Measurements from ENCODE around the gene PSMD5.

PSMD5 gene

GRCh38 chr9:120830151-120830550, 12.6 kb downstream of the PSMD5 start:
- H3K9ac ChIP-seq (ENCODE audit: low read depth, low read length, poor library complexity): no peak overlapping the region
- H3K4ac ChIP-seq (ENCODE audit: low read length): no peak overlapping the region
- WGBS, 2 donors (ENCODE audit: extremely low coverage in 2 of 2, insufficient read length in 2 of 2, insufficient replicate concordance in 1 of 2): no CpG with 5 or more reads among the region's 3 CpGs
- H3K23ac ChIP-seq (ENCODE audit: low read depth, low read length, poor library complexity): no peak overlapping the region
- no peak overlapping the region for H2BK15ac ChIP-seq (ENCODE audit: low read length)
- no peak overlapping the region for H3K14ac ChIP-seq (ENCODE audit: low read length)
- no peak overlapping the region for H2BK12ac ChIP-seq (ENCODE audit: low read length)
- no peaks in the 10 kb centered on the region for H3K9me3 ChIP-seq (replicated peaks in 1 of 2; ENCODE audit: control insufficient read depth in 2 of 2, insufficient read depth in 1 of 2, low read depth in 1 of 2, low read length in 2 of 2)
- no peak overlapping the region for H3K27ac ChIP-seq (replicated peaks; ENCODE audit: low read length)
- H3K4me1 ChIP-seq (ENCODE audit: control insufficient read depth in 2 of 2, insufficient read depth in 1 of 2, low read depth in 1 of 2, low read length in 2 of 2): no peaks in the 10 kb centered on the region
- H4K91ac ChIP-seq (ENCODE audit: low read depth, low read length, poor library complexity): no peak overlapping the region
- H3K79me1 ChIP-seq (ENCODE audit: low read depth, low read length): no peaks in the 10 kb centered on the region
- H2BK5ac ChIP-seq (ENCODE audit: low read length): no peak overlapping the region
- H2AK5ac ChIP-seq (ENCODE audit: low read depth, low read length): no peak overlapping the region
- H3K27me3 ChIP-seq (ENCODE audit: control insufficient read depth in 3 of 3, insufficient read depth in 3 of 3, low read depth in 1 of 3, low read length in 3 of 3): peaks cover 0 to 3% (median 0%) of the 10 kb centered on the region in 3 experiments
- no peak overlapping the region for H2BK120ac ChIP-seq (ENCODE audit: low read depth, low read length)
- no peak overlapping the region for H3K18ac ChIP-seq (ENCODE audit: low read length)
- H3K4me2 ChIP-seq (ENCODE audit: insufficient read depth, low read length, poor library complexity, severe bottlenecking): no peak overlapping the region
- H3K36me3 ChIP-seq (replicated peaks in 1 of 2; ENCODE audit: control insufficient read depth in 2 of 2, insufficient read depth in 2 of 2, low read length in 2 of 2): peaks cover 0 to 18% of the 10 kb centered on the region in 2 donors
- no peak for DNase-seq (ENCODE audit: low spot score)
- H4K8ac ChIP-seq (ENCODE audit: low read depth, low read length): no peak overlapping the region
- H2AFZ ChIP-seq (ENCODE audit: low read length): no peak overlapping the region
- H3K4me3 ChIP-seq (ENCODE audit: low read length in 2 of 2): no peak overlapping the region

GRCh38 chr9:120829650-120830049, 13.1 kb downstream of the PSMD5 start:
- no peak overlapping the region for H4K91ac ChIP-seq (ENCODE audit: low read depth, low read length, poor library complexity)
- H2BK5ac ChIP-seq (ENCODE audit: low read length): no peak overlapping the region
- no peak overlapping the region for H3K14ac ChIP-seq (ENCODE audit: low read length)
- H2BK12ac ChIP-seq (ENCODE audit: low read length): no peak overlapping the region
- H3K27ac ChIP-seq (replicated peaks; ENCODE audit: low read length): no peak overlapping the region
- no peak overlapping the region for H3K4me3 ChIP-seq (ENCODE audit: low read length in 2 of 2)
- H2BK15ac ChIP-seq (ENCODE audit: low read length): no peak overlapping the region
- no peak overlapping the region for H3K9ac ChIP-seq (ENCODE audit: low read depth, low read length, poor library complexity)
- H3K4ac ChIP-seq (ENCODE audit: low read length): no peak overlapping the region
- H3K4me2 ChIP-seq (ENCODE audit: insufficient read depth, low read length, poor library complexity, severe bottlenecking): no peak overlapping the region
- WGBS, 2 donors (ENCODE audit: extremely low coverage in 2 of 2, insufficient read length in 2 of 2, insufficient replicate concordance in 1 of 2): no CpG with 5 or more reads among the region's 1 CpG
- no peak overlapping the region for H2AK5ac ChIP-seq (ENCODE audit: low read depth, low read length)
- H3K4me1 ChIP-seq (ENCODE audit: control insufficient read depth in 2 of 2, insufficient read depth in 1 of 2, low read depth in 1 of 2, low read length in 2 of 2): no peaks in the 10 kb centered on the region
- no peaks in the 10 kb centered on the region for H3K79me1 ChIP-seq (ENCODE audit: low read depth, low read length)
- no peak overlapping the region for H3K23ac ChIP-seq (ENCODE audit: low read depth, low read length, poor library complexity)
- no peak for DNase-seq (ENCODE audit: low spot score)
- peaks cover 0 to 3% (median 0%) of the 10 kb centered on the region in 3 experiments for H3K27me3 ChIP-seq (ENCODE audit: control insufficient read depth in 3 of 3, insufficient read depth in 3 of 3, low read depth in 1 of 3, low read length in 3 of 3)
- no peak overlapping the region for H3K18ac ChIP-seq (ENCODE audit: low read length)
- H2AFZ ChIP-seq (ENCODE audit: low read length): no peak overlapping the region
- H3K36me3 ChIP-seq (replicated peaks in 1 of 2; ENCODE audit: control insufficient read depth in 2 of 2, insufficient read depth in 2 of 2, low read length in 2 of 2): peaks cover 0 to 18% of the 10 kb centered on the region in 2 donors
- no peak overlapping the region for H2BK120ac ChIP-seq (ENCODE audit: low read depth, low read length)
- H3K9me3 ChIP-seq (replicated peaks in 1 of 2; ENCODE audit: control insufficient read depth in 2 of 2, insufficient read depth in 1 of 2, low read depth in 1 of 2, low read length in 2 of 2): no peaks in the 10 kb centered on the region
- no peak overlapping the region for H4K8ac ChIP-seq (ENCODE audit: low read depth, low read length)

- Histone ChIP-seq H3K27me3 (ENCODE audit: control insufficient read depth in 3 of 3, insufficient read depth in 3 of 3, low read depth in 1 of 3, low read length in 3 of 3) (no peaks in the 10 kb centered on the region), H2BK15ac (ENCODE audit: low read length) (no peak overlapping the region), H2AFZ (ENCODE audit: low read length) (no peak overlapping the region), H3K14ac (ENCODE audit: low read length) (no peak overlapping the region), H2BK120ac (ENCODE audit: low read depth, low read length) (no peak overlapping the region), H3K79me1 (ENCODE audit: low read depth, low read length) (no peaks in the 10 kb centered on the region), H4K8ac (ENCODE audit: low read depth, low read length) (no peak overlapping the region), H3K27ac (replicated peaks; ENCODE audit: low read length) (no peak overlapping the region), H3K9ac (ENCODE audit: low read depth, low read length, poor library complexity) (no peak overlapping the region), H3K9me3 (replicated peaks in 1 of 2; ENCODE audit: control insufficient read depth in 2 of 2, insufficient read depth in 1 of 2, low read depth in 1 of 2, low read length in 2 of 2) (peaks cover 0 to 1% of the 10 kb centered on the region in 2 donors), H3K23ac (ENCODE audit: low read depth, low read length, poor library complexity) (no peak overlapping the region), H2BK12ac (ENCODE audit: low read length) (no peak overlapping the region), H4K91ac (ENCODE audit: low read depth, low read length, poor library complexity) (no peak overlapping the region), H2BK5ac (ENCODE audit: low read length) (no peak overlapping the region), H2AK5ac (ENCODE audit: low read depth, low read length) (no peak overlapping the region), H3K4ac (ENCODE audit: low read length) (no peak overlapping the region), H3K4me2 (ENCODE audit: insufficient read depth, low read length, poor library complexity, severe bottlenecking) (no peak overlapping the region), H3K18ac (ENCODE audit: low read length) (no peak overlapping the region), H3K4me3 (ENCODE audit: low read length in 2 of 2) (no peak overlapping the region), H3K4me1 (ENCODE audit: control insufficient read depth in 2 of 2, insufficient read depth in 1 of 2, low read depth in 1 of 2, low read length in 2 of 2) (no peaks in the 10 kb centered on the region), H3K36me3 (replicated peaks in 1 of 2; ENCODE audit: control insufficient read depth in 2 of 2, insufficient read depth in 2 of 2, low read length in 2 of 2) (peaks cover 0 to 9% of the 10 kb centered on the region in 2 donors)
- WGBS, 2 donors (ENCODE audit: extremely low coverage in 2 of 2, insufficient read length in 2 of 2, insufficient replicate concordance in 1 of 2): no CpG with 5 or more reads among the region's 4 CpGs
- no peak for DNase-seq (ENCODE audit: low spot score)
Observed at GRCh38 chr9:120820095-120820494, 22.6 kb downstream of the PSMD5 start.

- Histone ChIP-seq H2AFZ (ENCODE audit: low read length) (no peak overlapping the region), H3K36me3 (replicated peaks in 1 of 2; ENCODE audit: control insufficient read depth in 2 of 2, insufficient read depth in 2 of 2, low read length in 2 of 2) (peaks cover 0 to 9% of the 10 kb centered on the region in 2 donors), H3K23ac (ENCODE audit: low read depth, low read length, poor library complexity) (no peak overlapping the region), H3K79me1 (ENCODE audit: low read depth, low read length) (no peaks in the 10 kb centered on the region), H2BK15ac (ENCODE audit: low read length) (no peak overlapping the region), H3K4me1 (ENCODE audit: control insufficient read depth in 2 of 2, insufficient read depth in 1 of 2, low read depth in 1 of 2, low read length in 2 of 2) (no peaks in the 10 kb centered on the region), H4K91ac (ENCODE audit: low read depth, low read length, poor library complexity) (no peak overlapping the region), H3K9ac (ENCODE audit: low read depth, low read length, poor library complexity) (no peak overlapping the region), H2BK120ac (ENCODE audit: low read depth, low read length) (no peak overlapping the region), H3K4me3 (ENCODE audit: low read length in 2 of 2) (no peak overlapping the region), H3K18ac (ENCODE audit: low read length) (no peak overlapping the region), H3K4me2 (ENCODE audit: insufficient read depth, low read length, poor library complexity, severe bottlenecking) (no peak overlapping the region), H2BK12ac (ENCODE audit: low read length) (no peak overlapping the region), H4K8ac (ENCODE audit: low read depth, low read length) (no peak overlapping the region), H2BK5ac (ENCODE audit: low read length) (no peak overlapping the region), H3K9me3 (replicated peaks in 1 of 2; ENCODE audit: control insufficient read depth in 2 of 2, insufficient read depth in 1 of 2, low read depth in 1 of 2, low read length in 2 of 2) (peaks cover 0 to 1% of the 10 kb centered on the region in 2 donors), H3K4ac (ENCODE audit: low read length) (no peak overlapping the region), H3K27me3 (ENCODE audit: control insufficient read depth in 3 of 3, insufficient read depth in 3 of 3, low read depth in 1 of 3, low read length in 3 of 3) (no peaks in the 10 kb centered on the region), H2AK5ac (ENCODE audit: low read depth, low read length) (no peak overlapping the region), H3K27ac (replicated peaks; ENCODE audit: low read length) (no peak overlapping the region), H3K14ac (ENCODE audit: low read length) (no peak overlapping the region)
- DNase-seq (ENCODE audit: low spot score): no peak
- WGBS, 2 donors (ENCODE audit: extremely low coverage in 2 of 2, insufficient read length in 2 of 2, insufficient replicate concordance in 1 of 2): no CpG with 5 or more reads among the region's 1 CpG
Observed at GRCh38 chr9:120818595-120818994, 24.1 kb downstream of the PSMD5 start.
